GM12878 (cell line): ENCODE measurements around the gene ADSS1. TPM values are rescaled to one million over a fixed set of nuclear protein-coding genes. Genes with fewer than 3 reads are reported as not detected.

Experiments used
- ATAC-seq: fragments of 200-7000 bp; cut with Tn5 transposase; 3 replicates; pipeline ENCODE4 v1.9.1; 2020; ENCODE audit warnings: mild to moderate bottlenecking, moderate library complexity
- BruUV-seq: library from RNA; stranded (reverse); fragments of 400-500 nt; replicated peaks from 2 replicates; lab custom pipeline; 2021; lab: Mats Ljungman, UMichigan
- CTCF ChIA-PET: fragments of 300-600 bp; sonication (Branson Sonifier 250); formaldehyde crosslinking; extraction: SDS; loops from one replicate; lab custom pipeline; 2021; ENCODE audit warnings: inconsistent platforms; lab: Yijun Ruan, JAX
- POLR2A ChIA-PET: fragments of 350-600 bp; formaldehyde crosslinking; extraction: SDS; loops from one replicate; lab custom pipeline; 2021; ENCODE audit warnings: inconsistent platforms; lab: Charles Lee
- RAD21 ChIA-PET: fragments of 300-600 bp; sonication (Branson Sonifier 250); formaldehyde crosslinking; loops from one replicate; lab custom pipeline; 2023; ENCODE audit warnings: antibody characterized with exemption; ENCODE audit not compliant: unreplicated experiment; lab: Charles Lee
- SMC1A ChIA-PET: fragments of 300-600 bp; sonication (Branson Sonifier 250); formaldehyde crosslinking; loops from one replicate; lab custom pipeline; 2023; ENCODE audit not compliant: unreplicated experiment, uncharacterized antibody; lab: Charles Lee
- DNase-seq: peaks from one replicate; pipeline ENCODE4 v3.0.0-alpha.2; 2011; ENCODE audit warnings: low read depth, low spot score
- FAIRE-seq: peaks from 3 replicates; lab custom pipeline; 2011; peaks lifted over from hg19 to GRCh38; lab: Jason Lieb, UNC
- H2AFZ ChIP-seq: 2 replicates; pipeline ENCODE4 v1.6.0; 2011; ENCODE audit warnings: low read depth, low read length, control low read depth; ENCODE audit not compliant: control insufficient read depth
- H3K27ac ChIP-seq: 2 replicates; pipeline ENCODE4 v1.5.1; 2011; ENCODE audit warnings: control low read depth; ENCODE audit not compliant: control insufficient read depth, insufficient read depth
- H3K27me3 ChIP-seq, 2 experiments: replicated peaks in 1 of 2; 2 replicates each; pipeline versions ENCODE4 v1.6.0 to v1.6.1; 2011; ENCODE audit warnings: low read length in 1 of 2; ENCODE audit not compliant: control insufficient read depth in 2 of 2, insufficient read depth in 2 of 2
- H3K36me3 ChIP-seq, 2 experiments: 2 replicates each; pipeline ENCODE4 v1.5.1; 2011; ENCODE audit warnings: low read length in 1 of 2; ENCODE audit not compliant: control insufficient read depth in 2 of 2, insufficient read depth in 2 of 2
- H3K4me1 ChIP-seq: 2 replicates; pipeline ENCODE4 v1.6.1; 2011; ENCODE audit warnings: mild to moderate bottlenecking, low read length, moderate library complexity, mixed read lengths; ENCODE audit not compliant: control insufficient read depth, insufficient read depth
- H3K4me2 ChIP-seq: 2 replicates; pipeline ENCODE4 v1.6.0; 2011; ENCODE audit warnings: control low read depth; ENCODE audit not compliant: control insufficient read depth, insufficient read depth
- H3K4me3 ChIP-seq: fragments of 200-600 bp; sonication (generic); 2 replicates; pipeline ENCODE4 v1.5.1; 2016
- H3K79me2 ChIP-seq: 2 replicates; pipeline ENCODE4 v1.6.0; 2011; ENCODE audit warnings: low read length; ENCODE audit not compliant: control insufficient read depth, insufficient read depth
- H3K9ac ChIP-seq: 2 replicates; pipeline ENCODE4 v1.8.0; 2011; ENCODE audit warnings: low read length, control low read depth, mixed read lengths; ENCODE audit not compliant: control insufficient read depth, insufficient read depth
- H3K9me3 ChIP-seq: replicated peaks from 3 replicates; pipeline ENCODE4 v1.5.1; 2011; ENCODE audit warnings: mild to moderate bottlenecking, low read length; ENCODE audit not compliant: control insufficient read depth, insufficient read depth
- H4K20me1 ChIP-seq: 2 replicates; pipeline ENCODE4 v1.6.0; 2011; ENCODE audit not compliant: control insufficient read depth, insufficient read depth
- ETV6 ChIP-seq, 2 experiments: fragments of 450-650 bp in 1 of 2; IDR thresholded peaks in 1 of 2; conservative IDR thresholded peaks in 1 of 2; 2 replicates each; pipeline ENCODE4 v1.6.1; 2014; ENCODE audit warnings: antibody characterized with exemption in 1 of 2, borderline replicate concordance in 1 of 2, low read depth in 1 of 2, mild to moderate bottlenecking in 1 of 2, moderate library complexity in 1 of 2
- NFIC ChIP-seq: IDR thresholded peaks from 2 replicates; pipeline ENCODE4 v1.6.1; 2012; ENCODE audit warnings: low read depth, mild to moderate bottlenecking, inconsistent platforms, low read length, moderate library complexity
- NR2C1 ChIP-seq: fragments of 450-650 bp; IDR thresholded peaks from 2 replicates; pipeline ENCODE4 v1.6.1; 2017; ENCODE audit warnings: antibody characterized with exemption, mild to moderate bottlenecking, moderate library complexity
- SMAD5 ChIP-seq: IDR thresholded peaks from 2 replicates; pipeline ENCODE4 v1.6.1; 2016; ENCODE audit warnings: antibody characterized with exemption, low read depth
- STAT3 ChIP-seq: IDR thresholded peaks from 2 replicates; pipeline ENCODE4 v1.6.1; 2011; ENCODE audit warnings: low read depth, low read length, improper control_type of control experiment
- TCF3 ChIP-seq: IDR thresholded peaks from 2 replicates; pipeline ENCODE4 v1.6.1; 2012; ENCODE audit warnings: low read depth, mild to moderate bottlenecking, low read length, borderline replicate concordance; ENCODE audit not compliant: insufficient read depth
- TCF7 ChIP-seq: IDR thresholded peaks from 2 replicates; pipeline ENCODE4 v1.6.1; 2014; ENCODE audit warnings: antibody characterized with exemption, borderline replicate concordance
- WRNIP1 ChIP-seq: IDR thresholded peaks from 2 replicates; pipeline ENCODE4 v1.6.1; 2011; ENCODE audit warnings: low read depth, low read length, improper control_type of control experiment, borderline replicate concordance
- ZNF274 ChIP-seq: IDR thresholded peaks from one replicate; pipeline ENCODE4 v1.8.0; 2011; ENCODE audit not compliant: insufficient read length, insufficient read depth
- WGBS: methylation state at CpG from one replicate; pipeline ENCODE4 v1.1.6; 2016; ENCODE audit warnings: low lambda C conversion rate; ENCODE audit not compliant: insufficient replicate concordance, insufficient coverage; ENCODE audit errors: missing lambda C conversion rate; 5-methylcytosine and 5-hydroxymethylcytosine counted together
- in situ Hi-C: fragments of 300-500 bp; cut with MboI; formaldehyde crosslinking; loops from 9 replicates; pipeline ENCODE4 v1.14.3; 2018; ENCODE audit warnings: mixed read lengths
- intact Hi-C: fragments of 100-400 bp; cut with micrococcal nuclease; formaldehyde crosslinking; loops from one replicate; pipeline ENCODE4 v1.14.2; 2022; ENCODE audit not compliant: unreplicated experiment
- polyA plus RNA-seq, 11 experiments: library from polyadenylated mRNA; depleted of rRNA in 4 of 11; unstranded in 6 of 11; stranded (reverse) in 5 of 11; fragments of >200 nt; fragmentation: Nextera tagmentation in 4 of 11; fragmentation: Illumina TruSeq in 1 of 11; extraction: Ambion mirVana in 4 of 11; extraction: Trizol in 1 of 11; gene quantifications; 1 replicate in 1 of 11; 2 replicates in 10 of 11; pipeline versions ENCODE4 v1.2.1 to v1.2.3, GENCODE V29; 2011 to 2016; ENCODE audit warnings: inconsistent platforms in 2 of 11, missing spikeins in 2 of 11, low read depth in 1 of 11
- total RNA-seq, 4 experiments: library from RNA; depleted of rRNA in 3 of 4; stranded (reverse); fragments of >200 nt in 3 of 4; fragmentation: Illumina TruSeq in 1 of 4; extraction: Trizol in 1 of 4; gene quantifications; 2 replicates each; pipeline versions ENCODE4 v1.2.1 to v1.2.3, GENCODE V29; 2013 to 2021
- TF ChIP-seq, protein P1 (sequence below): IDR thresholded peaks from 2 replicates; pipeline ENCODE4 v1.6.1; 2012; ENCODE audit warnings: mild to moderate bottlenecking, low read depth, low read length
- TF ChIP-seq, protein P2 (sequence below): IDR thresholded peaks from 2 replicates; pipeline ENCODE4 v1.6.1; 2012; ENCODE audit warnings: low read depth, low read length, improper control_type of control experiment

ADSS1 gene
- total and polyA plus RNA-seq, 10 of the 15 experiments (the other 5 are each of a cell fraction or from before 2014, with no cell fraction given) = 0.11 to 0.45 (median 0.28) TPM; not detected in 5

DNA sequence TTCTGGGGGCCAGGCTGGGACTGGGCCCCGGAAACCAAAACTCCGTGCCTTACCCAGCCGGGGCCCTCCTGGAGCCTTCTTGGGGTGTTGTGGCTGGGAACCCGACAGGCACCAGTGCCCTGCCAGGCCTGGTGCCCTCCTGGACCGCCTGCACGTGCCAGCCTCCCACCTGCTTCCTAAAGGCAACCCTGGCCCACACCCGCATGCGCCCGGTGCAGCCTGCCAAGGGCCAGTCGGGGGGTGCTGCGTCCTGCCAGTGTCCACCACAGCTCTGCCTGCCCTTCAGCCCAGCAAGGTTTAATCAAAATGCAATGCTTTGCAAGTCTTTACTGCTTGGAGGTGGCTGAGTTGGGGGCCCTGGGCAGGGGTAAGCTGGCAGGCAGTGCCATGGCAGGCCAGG lies 5.2 kb upstream of the ADSS1 start:
- POLR2A ChIA-PET = no interaction called here

More for the DNA sequence above, 5.2 kb upstream of the ADSS1 start:
- FAIRE-seq = no peak
- H3K4me3 ChIP-seq = no peak overlapping the region
- H3K79me2 ChIP-seq = no peaks in the 10 kb centered on the region
- CTCF ChIA-PET = no interaction called here
- in situ Hi-C loops (no loop called here), intact Hi-C loops (no loop called here)
- no peak overlapping the region for H3K27ac ChIP-seq
- WGBS = 71% methylated on average over 11 of the region's 11 CpGs
- RAD21 ChIA-PET = no interaction called here
- no peak overlapping the region for H3K4me2 ChIP-seq
- no peak for ATAC-seq
- no peak for DNase-seq
- no peaks in the 10 kb centered on the region for H3K9me3 ChIP-seq
- no TSS peak for BruUV-seq
- no peak for TF ChIP-seq SMAD5
- TF ChIP-seq TCF3 = no peak
- TF ChIP-seq NR2C1 = no peak
- TF ChIP-seq, protein P1, sequence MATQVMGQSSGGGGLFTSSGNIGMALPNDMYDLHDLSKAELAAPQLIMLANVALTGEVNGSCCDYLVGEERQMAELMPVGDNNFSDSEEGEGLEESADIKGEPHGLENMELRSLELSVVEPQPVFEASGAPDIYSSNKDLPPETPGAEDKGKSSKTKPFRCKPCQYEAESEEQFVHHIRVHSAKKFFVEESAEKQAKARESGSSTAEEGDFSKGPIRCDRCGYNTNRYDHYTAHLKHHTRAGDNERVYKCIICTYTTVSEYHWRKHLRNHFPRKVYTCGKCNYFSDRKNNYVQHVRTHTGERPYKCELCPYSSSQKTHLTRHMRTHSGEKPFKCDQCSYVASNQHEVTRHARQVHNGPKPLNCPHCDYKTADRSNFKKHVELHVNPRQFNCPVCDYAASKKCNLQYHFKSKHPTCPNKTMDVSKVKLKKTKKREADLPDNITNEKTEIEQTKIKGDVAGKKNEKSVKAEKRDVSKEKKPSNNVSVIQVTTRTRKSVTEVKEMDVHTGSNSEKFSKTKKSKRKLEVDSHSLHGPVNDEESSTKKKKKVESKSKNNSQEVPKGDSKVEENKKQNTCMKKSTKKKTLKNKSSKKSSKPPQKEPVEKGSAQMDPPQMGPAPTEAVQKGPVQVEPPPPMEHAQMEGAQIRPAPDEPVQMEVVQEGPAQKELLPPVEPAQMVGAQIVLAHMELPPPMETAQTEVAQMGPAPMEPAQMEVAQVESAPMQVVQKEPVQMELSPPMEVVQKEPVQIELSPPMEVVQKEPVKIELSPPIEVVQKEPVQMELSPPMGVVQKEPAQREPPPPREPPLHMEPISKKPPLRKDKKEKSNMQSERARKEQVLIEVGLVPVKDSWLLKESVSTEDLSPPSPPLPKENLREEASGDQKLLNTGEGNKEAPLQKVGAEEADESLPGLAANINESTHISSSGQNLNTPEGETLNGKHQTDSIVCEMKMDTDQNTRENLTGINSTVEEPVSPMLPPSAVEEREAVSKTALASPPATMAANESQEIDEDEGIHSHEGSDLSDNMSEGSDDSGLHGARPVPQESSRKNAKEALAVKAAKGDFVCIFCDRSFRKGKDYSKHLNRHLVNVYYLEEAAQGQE = no peak
- no peak for TF ChIP-seq ZNF274
- TF ChIP-seq WRNIP1 = no peak
- TF ChIP-seq STAT3 = no peak
- TF ChIP-seq TCF7 = no peak
- no peak for TF ChIP-seq ETV6 (conservative IDR thresholded peaks at IDR 0.05 in 1 of 2, IDR thresholded peaks at IDR 0.05 in 1 of 2; ENCODE audit: borderline replicate concordance in 1 of 2, low read depth in 1 of 2)
- TF ChIP-seq, protein P2, sequence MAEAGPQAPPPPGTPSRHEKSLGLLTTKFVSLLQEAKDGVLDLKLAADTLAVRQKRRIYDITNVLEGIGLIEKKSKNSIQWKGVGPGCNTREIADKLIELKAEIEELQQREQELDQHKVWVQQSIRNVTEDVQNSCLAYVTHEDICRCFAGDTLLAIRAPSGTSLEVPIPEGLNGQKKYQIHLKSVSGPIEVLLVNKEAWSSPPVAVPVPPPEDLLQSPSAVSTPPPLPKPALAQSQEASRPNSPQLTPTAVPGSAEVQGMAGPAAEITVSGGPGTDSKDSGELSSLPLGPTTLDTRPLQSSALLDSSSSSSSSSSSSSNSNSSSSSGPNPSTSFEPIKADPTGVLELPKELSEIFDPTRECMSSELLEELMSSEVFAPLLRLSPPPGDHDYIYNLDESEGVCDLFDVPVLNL = no peak
- TF ChIP-seq NFIC = no peak
- no peaks in the 10 kb centered on the region for H4K20me1 ChIP-seq
- H3K4me1 ChIP-seq = no peaks in the 10 kb centered on the region
- H2AFZ ChIP-seq = no peak overlapping the region
- no peak overlapping the region for H3K9ac ChIP-seq
- SMC1A ChIA-PET = no interaction called here
- no peaks in the 10 kb centered on the region for H3K27me3 ChIP-seq
- H3K36me3 ChIP-seq = no peaks in the 10 kb centered on the region
